ENCODE measurements around the gene NID1. TPM values are rescaled to one million over a fixed set of nuclear protein-coding genes. Genes with fewer than 3 reads are reported as not detected.

Gene NID1
- total and polyA plus RNA-seq, 4 donors, result 21.2 to 90.1 (median 55.2) TPM

GRCh38 chr1:236114076-236114747 lies 49.3 kb upstream of the NID1 start:
- Histone ChIP-seq H3K9ac (ENCODE audit: low read depth in 1 of 2, low read length in 2 of 2) (no peak overlapping the region), H3K4me1 (ENCODE audit: control insufficient read depth in 4 of 4, insufficient read depth in 4 of 4, low read length in 3 of 4) (peaks cover 0 to 2% (median 0%) of the 10 kb centered on the region in 4 donors), H3K36me3 (ENCODE audit: control insufficient read depth in 4 of 4, insufficient read depth in 3 of 4, low read depth in 1 of 4, low read length in 3 of 4) (no peaks in the 10 kb centered on the region), H3K4me3 (ENCODE audit: low read depth in 1 of 3, low read length in 3 of 3) (no peak overlapping the region), H3K27me3 (ENCODE audit: control insufficient read depth in 4 of 4, insufficient read depth in 4 of 4, low read length in 3 of 4) (no peaks in the 10 kb centered on the region), H3K27ac (ENCODE audit: low read depth in 1 of 2, low read length in 2 of 2) (no peak overlapping the region), H3K9me3 (ENCODE audit: control insufficient read depth in 4 of 4, low read length in 3 of 4) (no peaks in the 10 kb centered on the region)
- no peak for DNase-seq (ENCODE audit: low spot score)
- 87% methylated on average over 5 of the region's 5 CpGs for WGBS
- TF ChIP-seq ZBTB33 (IDR thresholded peaks at IDR 0.05), result no peak
- TF ChIP-seq TAF1 (conservative IDR thresholded peaks at IDR 0.05), result no peak
- no peak for TF ChIP-seq MAX (IDR thresholded peaks at IDR 0.05)
- TF ChIP-seq RAD21 (IDR thresholded peaks at IDR 0.05), result no peak
- no peak for TF ChIP-seq YY1 (IDR thresholded peaks at IDR 0.05)
- no peak for TF ChIP-seq REST (IDR thresholded peaks at IDR 0.05)
- TF ChIP-seq CTCF (IDR thresholded peaks at IDR 0.05; ENCODE audit: low read depth, low read length, missing input control), result no peak
- TF ChIP-seq ATF3 (IDR thresholded peaks at IDR 0.05), result no peak
- no peak for TF ChIP-seq NR2F2 (IDR thresholded peaks at IDR 0.05)
- TF ChIP-seq FOXA2 (IDR thresholded peaks at IDR 0.05), result no peak
- no peak for TF ChIP-seq SP1 (IDR thresholded peaks at IDR 0.05)
- no peak for TF ChIP-seq JUND (IDR thresholded peaks at IDR 0.05)
- no peak for TF ChIP-seq FOXA1 (IDR thresholded peaks at IDR 0.05)
- no peak for TF ChIP-seq HNF4G (IDR thresholded peaks at IDR 0.05)
- no peak for TF ChIP-seq GABPA (IDR thresholded peaks at IDR 0.05 in 1 of 2, conservative IDR thresholded peaks at IDR 0.05 in 1 of 2)
- TF ChIP-seq RXRA (IDR thresholded peaks at IDR 0.05), result no peak
- TF ChIP-seq HNF4A (conservative IDR thresholded peaks at IDR 0.05), result no peak
- TF ChIP-seq EGR1 (IDR thresholded peaks at IDR 0.05; ENCODE audit: low read depth in 2 of 2), result no peak
